Keratinocyte (primary cell): ENCODE data around the gene B3GNT3.

ENCODE experiments used
- CTCF ChIP-seq, 3 experiments: IDR thresholded peaks in 1 of 3; conservative IDR thresholded peaks in 1 of 3; optimal IDR thresholded peaks in 1 of 3; 2 replicates in 2 of 3; 3 replicates in 1 of 3; pipeline versions ENCODE3 to v1.5.1; 2011; ENCODE audit warnings: low read length in 3 of 3, mild to moderate bottlenecking in 3 of 3, moderate library complexity in 2 of 3, control low read depth in 1 of 3, inconsistent platforms in 1 of 3; ENCODE audit not compliant: insufficient read depth in 2 of 3; ENCODE audit errors: extremely low read depth in 1 of 3
- EZH2 ChIP-seq: IDR thresholded peaks from one replicate; pipeline ENCODE4 v1.6.1; 2012; ENCODE audit warnings: inconsistent platforms, mild to moderate bottlenecking, low read length, moderate library complexity

- TF ChIP-seq CTCF (optimal IDR thresholded peaks at IDR 0.05 in 1 of 3, IDR thresholded peaks at IDR 0.05 in 1 of 3, conservative IDR thresholded peaks at IDR 0.05 in 1 of 3; ENCODE audit: extremely low read depth in 1 of 3, insufficient read depth in 2 of 3, low read length in 3 of 3) (no peak), EZH2 (no peak)
These were observed 35.9 kb downstream of the B3GNT3 start for GRCh38 chr19:17830567-17831418.
